PFSK-1 (cell line): Measurements from ENCODE around the gene PIGC.

Experiments
- POLR2AphosphoS5 ChIP-seq: IDR thresholded peaks from 2 replicates; pipeline ENCODE4 v1.6.1; 2012; ENCODE audit warnings: low read depth, mild to moderate bottlenecking, control low read depth, low read length, moderate library complexity
- SIN3A ChIP-seq: IDR thresholded peaks from 2 replicates; pipeline ENCODE4 v1.6.1; 2012; ENCODE audit warnings: mild to moderate bottlenecking, low read length, moderate library complexity, borderline replicate concordance; ENCODE audit not compliant: insufficient read depth
- TAF1 ChIP-seq: IDR thresholded peaks from 2 replicates; pipeline ENCODE4 v1.6.1; 2012; ENCODE audit warnings: low read length, control low read depth, borderline replicate concordance; ENCODE audit not compliant: insufficient read depth
- TF ChIP-seq, protein P1 (sequence below), 2 experiments: IDR thresholded peaks; 2 replicates each; pipeline versions ENCODE4 v1.6.1 to v1.8.0; 2011 to 2012; ENCODE audit warnings: low read depth in 2 of 2, low read length in 2 of 2, control low read depth in 1 of 2, inconsistent platforms in 1 of 2, mild to moderate bottlenecking in 1 of 2, moderate library complexity in 1 of 2; ENCODE audit not compliant: insufficient read depth in 1 of 2

DNA sequence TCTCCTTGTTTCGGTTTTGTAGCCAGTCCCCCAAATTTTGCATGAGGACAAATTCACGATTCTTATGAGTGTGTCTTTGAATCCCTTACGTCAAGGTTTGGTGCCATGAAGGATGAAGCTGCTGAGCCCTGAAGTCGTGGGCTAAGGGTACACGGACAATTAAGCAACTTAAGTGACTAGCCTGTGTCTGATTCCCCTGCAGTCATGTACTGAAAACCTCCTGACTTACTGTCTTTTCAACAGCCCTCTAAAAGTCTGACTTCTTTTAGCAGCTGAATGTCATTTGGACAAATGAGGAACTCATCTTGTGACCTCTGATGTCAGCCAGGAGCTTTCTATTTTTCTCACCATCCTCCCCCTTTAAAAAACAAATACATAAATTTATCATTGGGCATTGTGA, 50.5 kb downstream of the PIGC start:
- no peak for TF ChIP-seq TAF1
- TF ChIP-seq POLR2AphosphoS5 = no peak
- TF ChIP-seq SIN3A = no peak
- TF ChIP-seq, protein P1, sequence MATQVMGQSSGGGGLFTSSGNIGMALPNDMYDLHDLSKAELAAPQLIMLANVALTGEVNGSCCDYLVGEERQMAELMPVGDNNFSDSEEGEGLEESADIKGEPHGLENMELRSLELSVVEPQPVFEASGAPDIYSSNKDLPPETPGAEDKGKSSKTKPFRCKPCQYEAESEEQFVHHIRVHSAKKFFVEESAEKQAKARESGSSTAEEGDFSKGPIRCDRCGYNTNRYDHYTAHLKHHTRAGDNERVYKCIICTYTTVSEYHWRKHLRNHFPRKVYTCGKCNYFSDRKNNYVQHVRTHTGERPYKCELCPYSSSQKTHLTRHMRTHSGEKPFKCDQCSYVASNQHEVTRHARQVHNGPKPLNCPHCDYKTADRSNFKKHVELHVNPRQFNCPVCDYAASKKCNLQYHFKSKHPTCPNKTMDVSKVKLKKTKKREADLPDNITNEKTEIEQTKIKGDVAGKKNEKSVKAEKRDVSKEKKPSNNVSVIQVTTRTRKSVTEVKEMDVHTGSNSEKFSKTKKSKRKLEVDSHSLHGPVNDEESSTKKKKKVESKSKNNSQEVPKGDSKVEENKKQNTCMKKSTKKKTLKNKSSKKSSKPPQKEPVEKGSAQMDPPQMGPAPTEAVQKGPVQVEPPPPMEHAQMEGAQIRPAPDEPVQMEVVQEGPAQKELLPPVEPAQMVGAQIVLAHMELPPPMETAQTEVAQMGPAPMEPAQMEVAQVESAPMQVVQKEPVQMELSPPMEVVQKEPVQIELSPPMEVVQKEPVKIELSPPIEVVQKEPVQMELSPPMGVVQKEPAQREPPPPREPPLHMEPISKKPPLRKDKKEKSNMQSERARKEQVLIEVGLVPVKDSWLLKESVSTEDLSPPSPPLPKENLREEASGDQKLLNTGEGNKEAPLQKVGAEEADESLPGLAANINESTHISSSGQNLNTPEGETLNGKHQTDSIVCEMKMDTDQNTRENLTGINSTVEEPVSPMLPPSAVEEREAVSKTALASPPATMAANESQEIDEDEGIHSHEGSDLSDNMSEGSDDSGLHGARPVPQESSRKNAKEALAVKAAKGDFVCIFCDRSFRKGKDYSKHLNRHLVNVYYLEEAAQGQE (IDR thresholded peaks at IDR 0.05; ENCODE audit: insufficient read depth in 1 of 2, low read depth in 2 of 2, low read length in 2 of 2) = no peak
